T-helper 1 cell treated with Interleukin-12 subunit alpha and Interleukin-12 subunit beta and Interleukin-4 antibody, amounts not matched to agents 30 ng/mL and 1 ng/mL, for 36 hours (primary cell): ENCODE results near the gene NR2C1. TPM values are rescaled to one million over a fixed set of nuclear protein-coding genes. Genes with fewer than 3 reads are reported as not detected.

Source experiments
- intact Hi-C: fragments of 100-400 bp; cut with micrococcal nuclease; formaldehyde crosslinking; loops from one replicate; pipeline ENCODE4 v1.15.1; 2024
- total RNA-seq: library from RNA; stranded (reverse); gene quantifications from 2 replicates; pipeline ENCODE4 v1.2.3, GENCODE V29; 2022

NR2C1 gene
- total RNA-seq, 1 donor from 2014 or later = 27.7 TPM

GRCh38 chr12:94970560-94970959, 102.9 kb downstream of the NR2C1 start:
- intact Hi-C loops = no loop called here

Other genes with a start within 250 kb of the NR2C1 start
- 112 and 130 TPM in 2 replicates for gene NDUFA12, start 69.9 kb downstream of the NR2C1 start, total RNA-seq
- gene FGD6, start 143.8 kb upstream of the NR2C1 start, total RNA-seq = 0.76 and 1.0 TPM in 2 replicates
- gene VEZT, start 144.2 kb upstream of the NR2C1 start, total RNA-seq = 42.5 and 46.8 TPM in 2 replicates